ENCODE results near the gene PTPRG.

Gene PTPRG

DNA sequence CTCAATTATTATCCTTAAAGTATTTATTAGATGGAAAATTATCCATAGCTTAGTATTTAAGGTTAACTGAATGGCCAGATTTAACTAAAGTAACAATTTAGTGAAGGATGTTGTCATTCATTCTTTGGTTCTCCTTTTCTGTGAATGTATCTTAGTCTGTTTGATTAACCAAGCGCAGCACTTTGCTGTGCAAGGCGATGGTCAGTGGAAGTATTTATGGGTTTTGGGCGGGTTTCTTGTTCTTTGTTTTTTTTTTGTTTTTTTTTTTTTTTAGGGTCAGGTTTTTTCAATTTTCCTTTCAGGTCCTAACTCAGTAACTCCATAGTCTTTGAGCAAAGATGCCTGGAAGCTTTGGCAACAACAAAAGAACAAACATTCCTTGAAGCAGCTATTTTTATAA is 328.8 kb downstream of the PTPRG start:
- no peaks in the 10 kb centered on the region for H3K27me3 Mint-ChIP-seq (ENCODE audit: low read depth, poor library complexity)
- H3K36me3 Mint-ChIP-seq (ENCODE audit: low read depth): no peaks in the 10 kb centered on the region
- DNase-seq: peak; percentile 22
- peak overlapping the region; percentile 46 for H3K4me3 Mint-ChIP-seq
- peak overlapping the region; percentile 55 for H3K27ac Mint-ChIP-seq
- TF ChIP-seq, protein P1, sequence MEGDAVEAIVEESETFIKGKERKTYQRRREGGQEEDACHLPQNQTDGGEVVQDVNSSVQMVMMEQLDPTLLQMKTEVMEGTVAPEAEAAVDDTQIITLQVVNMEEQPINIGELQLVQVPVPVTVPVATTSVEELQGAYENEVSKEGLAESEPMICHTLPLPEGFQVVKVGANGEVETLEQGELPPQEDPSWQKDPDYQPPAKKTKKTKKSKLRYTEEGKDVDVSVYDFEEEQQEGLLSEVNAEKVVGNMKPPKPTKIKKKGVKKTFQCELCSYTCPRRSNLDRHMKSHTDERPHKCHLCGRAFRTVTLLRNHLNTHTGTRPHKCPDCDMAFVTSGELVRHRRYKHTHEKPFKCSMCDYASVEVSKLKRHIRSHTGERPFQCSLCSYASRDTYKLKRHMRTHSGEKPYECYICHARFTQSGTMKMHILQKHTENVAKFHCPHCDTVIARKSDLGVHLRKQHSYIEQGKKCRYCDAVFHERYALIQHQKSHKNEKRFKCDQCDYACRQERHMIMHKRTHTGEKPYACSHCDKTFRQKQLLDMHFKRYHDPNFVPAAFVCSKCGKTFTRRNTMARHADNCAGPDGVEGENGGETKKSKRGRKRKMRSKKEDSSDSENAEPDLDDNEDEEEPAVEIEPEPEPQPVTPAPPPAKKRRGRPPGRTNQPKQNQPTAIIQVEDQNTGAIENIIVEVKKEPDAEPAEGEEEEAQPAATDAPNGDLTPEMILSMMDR (IDR thresholded peaks at IDR 0.05): no peak
- peaks cover 96% of the 10 kb centered on the region for H3K4me1 Mint-ChIP-seq
- H3K9me3 Mint-ChIP-seq: no peaks in the 10 kb centered on the region

DNA sequence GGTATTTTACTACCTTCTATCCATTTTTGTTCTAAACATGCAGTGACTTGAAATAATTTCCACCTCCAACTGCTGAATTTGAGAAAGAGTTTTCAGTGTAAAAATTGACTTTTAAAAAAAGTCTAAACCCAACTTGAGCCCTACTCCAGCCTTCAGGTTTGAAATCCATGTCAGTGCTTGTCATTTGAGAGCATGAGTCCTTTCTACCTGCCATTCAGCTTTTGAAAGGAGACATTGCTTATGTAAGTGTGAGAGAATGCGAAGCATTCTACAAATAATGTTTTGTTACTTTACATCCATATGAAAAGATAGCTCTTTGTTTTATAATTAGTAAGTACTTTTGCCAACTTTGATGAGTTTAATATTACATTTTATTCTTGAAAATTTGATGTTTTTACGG is 329.2 kb downstream of the PTPRG start:
- no peak for DNase-seq
- Mint-ChIP-seq H3K4me1 (peaks cover 96% of the 10 kb centered on the region), H3K27ac (no peak overlapping the region), H3K4me3 (peak overlapping the region; percentile 12), H3K27me3 (ENCODE audit: low read depth, poor library complexity) (no peaks in the 10 kb centered on the region), H3K9me3 (no peaks in the 10 kb centered on the region), H3K36me3 (ENCODE audit: low read depth) (no peaks in the 10 kb centered on the region)
- TF ChIP-seq, protein P1 (IDR thresholded peaks at IDR 0.05): no peak

DNA sequence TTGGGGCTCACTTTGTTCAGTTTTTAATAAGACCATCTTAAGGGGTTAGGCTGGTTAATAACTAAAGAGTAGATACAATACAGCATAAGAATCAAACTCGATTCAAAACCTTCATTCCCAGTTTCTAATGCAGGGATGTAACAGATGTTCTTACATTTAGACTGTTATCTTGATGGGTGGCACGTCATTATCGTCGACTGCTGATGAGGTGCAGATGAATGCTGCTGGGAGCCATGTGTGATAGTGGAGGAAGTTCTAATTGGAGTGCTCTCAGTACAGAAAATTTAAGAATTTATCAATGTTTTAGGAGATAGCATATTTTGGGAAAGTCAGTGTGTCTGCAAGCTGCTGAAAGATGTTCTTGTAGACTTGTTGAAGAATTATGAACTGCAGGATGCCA is 331.5 kb downstream of the PTPRG start:
- Mint-ChIP-seq H3K4me1 (peaks cover 80% of the 10 kb centered on the region), H3K9me3 (no peaks in the 10 kb centered on the region), H3K4me3 (no peak overlapping the region), H3K27me3 (ENCODE audit: low read depth, poor library complexity) (no peaks in the 10 kb centered on the region), H3K27ac (no peak overlapping the region), H3K36me3 (ENCODE audit: low read depth) (no peaks in the 10 kb centered on the region)
- TF ChIP-seq, protein P1 (IDR thresholded peaks at IDR 0.05): no peak
- no peak for DNase-seq

DNA sequence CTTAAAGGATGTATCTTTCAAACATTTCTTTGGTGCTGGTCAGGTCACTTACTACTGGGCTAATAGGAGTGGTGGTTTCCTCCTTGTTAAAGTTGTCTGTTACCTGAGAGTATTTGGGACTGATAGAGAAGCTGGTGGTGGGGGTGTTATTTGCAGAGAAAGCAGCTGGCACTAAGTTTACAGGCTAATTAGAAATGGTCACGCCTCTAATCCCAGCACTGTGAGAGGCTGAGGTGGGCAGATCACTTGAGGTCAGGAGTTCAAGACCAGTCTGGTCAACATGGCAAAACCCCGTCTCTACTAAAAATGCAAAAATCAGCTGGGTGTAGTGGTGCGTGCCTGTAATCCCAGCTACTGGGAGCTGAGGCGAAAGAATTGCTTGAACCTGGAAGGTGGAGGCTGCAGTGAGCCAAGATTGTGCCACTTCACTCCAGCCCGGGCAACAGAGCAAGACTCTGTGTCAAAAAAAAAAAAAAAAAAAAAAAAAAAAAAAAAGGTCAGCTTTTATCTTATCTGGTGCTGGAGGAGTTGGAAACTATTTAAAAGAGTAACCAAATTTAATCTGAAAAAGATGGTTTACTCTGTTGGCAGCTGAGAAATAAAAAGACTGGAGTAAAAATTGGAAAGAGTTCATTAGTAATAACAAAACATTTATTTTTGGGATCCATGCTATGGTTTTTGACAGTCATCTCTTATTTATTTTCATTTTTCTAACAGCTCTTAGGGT is 332.6 kb downstream of the PTPRG start:
- Mint-ChIP-seq H3K4me1 (peaks cover 78% of the 10 kb centered on the region), H3K4me3 (no peak overlapping the region), H3K27me3 (ENCODE audit: low read depth, poor library complexity) (no peaks in the 10 kb centered on the region), H3K27ac (peak overlapping the region; percentile 90), H3K9me3 (no peaks in the 10 kb centered on the region), H3K36me3 (ENCODE audit: low read depth) (peaks cover 7% of the 10 kb centered on the region)
- TF ChIP-seq, protein P1 (IDR thresholded peaks at IDR 0.05): no peak
- no peak for DNase-seq

DNA sequence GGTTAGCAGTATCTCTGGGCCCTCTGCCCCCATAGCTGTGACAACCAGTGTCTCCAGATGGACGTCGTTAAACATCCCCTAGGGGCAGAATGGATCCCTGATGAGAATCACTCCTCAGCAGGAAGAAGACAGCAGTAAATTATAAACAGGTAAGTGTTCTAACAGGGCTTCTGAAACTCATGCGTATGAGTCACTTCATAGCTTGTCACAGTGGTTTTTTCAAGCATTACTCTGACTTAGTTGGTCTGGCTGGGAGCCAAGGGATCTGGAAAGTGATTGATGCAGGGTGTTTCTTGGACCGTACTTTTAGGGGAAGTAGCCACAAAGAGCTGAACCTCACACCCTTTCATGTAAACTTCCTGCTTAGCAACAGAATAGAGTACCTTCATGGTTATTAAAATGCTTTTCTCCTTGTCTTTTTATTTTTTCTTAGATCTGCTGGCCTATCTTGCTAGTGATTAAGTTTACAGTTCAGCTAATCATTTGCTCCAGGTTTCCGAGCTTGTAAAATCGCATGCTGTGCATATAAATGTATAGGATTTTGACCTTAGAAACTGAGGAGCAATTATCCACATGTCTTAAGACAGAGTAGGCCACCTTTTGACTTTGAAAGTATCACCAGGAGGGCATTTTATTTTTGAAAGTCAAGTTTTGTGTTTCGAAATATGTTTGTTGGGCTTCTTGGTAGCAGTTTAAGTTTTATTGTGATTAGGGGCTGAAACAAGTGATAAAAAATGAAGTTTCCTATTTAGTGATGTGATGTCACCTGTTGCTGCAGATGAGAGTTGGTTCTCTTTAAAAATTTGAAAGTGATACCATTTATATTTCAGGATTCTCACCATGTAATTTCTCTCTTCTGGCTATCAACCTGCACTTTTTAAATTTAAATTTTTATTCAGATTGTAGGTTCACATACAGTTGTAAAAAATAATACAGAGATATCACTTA is 333.9 kb downstream of the PTPRG start:
- H3K27me3 Mint-ChIP-seq (ENCODE audit: low read depth, poor library complexity): no peaks in the 10 kb centered on the region
- H3K9me3 Mint-ChIP-seq: no peaks in the 10 kb centered on the region
- H3K36me3 Mint-ChIP-seq (ENCODE audit: low read depth): peaks cover 15% of the 10 kb centered on the region
- DNase-seq: no peak
- peaks cover 78% of the 10 kb centered on the region for H3K4me1 Mint-ChIP-seq
- H3K27ac Mint-ChIP-seq: peak overlapping the region; percentile 92
- peak overlapping the region; percentile 46 for H3K4me3 Mint-ChIP-seq
- TF ChIP-seq, protein P1 (IDR thresholded peaks at IDR 0.05): no peak

Measured in nephron progenitor cell (in vitro differentiated cells).